HG02840 (cell line): ENCODE results near the gene VAC14.

Experiments used
- ATAC-seq: cut with Tn5 transposase; IDR thresholded peaks from one replicate; pipeline ENCODE4 v1.9.1; 2021; ENCODE audit warnings: mild to moderate bottlenecking, moderate library complexity, moderate number of reproducible peaks; ENCODE audit not compliant: unreplicated experiment, low FRiP score

VAC14 gene

GRCh38 chr16:70685061-70685937 is 115.7 kb downstream of the VAC14 start:
- ATAC-seq = no peak

- no peak for ATAC-seq
These were observed 116.6 kb downstream of the VAC14 start for GRCh38 chr16:70684146-70685060.

- no peak for ATAC-seq
These were observed 117.6 kb downstream of the VAC14 start for GRCh38 chr16:70683146-70683944.

DNA sequence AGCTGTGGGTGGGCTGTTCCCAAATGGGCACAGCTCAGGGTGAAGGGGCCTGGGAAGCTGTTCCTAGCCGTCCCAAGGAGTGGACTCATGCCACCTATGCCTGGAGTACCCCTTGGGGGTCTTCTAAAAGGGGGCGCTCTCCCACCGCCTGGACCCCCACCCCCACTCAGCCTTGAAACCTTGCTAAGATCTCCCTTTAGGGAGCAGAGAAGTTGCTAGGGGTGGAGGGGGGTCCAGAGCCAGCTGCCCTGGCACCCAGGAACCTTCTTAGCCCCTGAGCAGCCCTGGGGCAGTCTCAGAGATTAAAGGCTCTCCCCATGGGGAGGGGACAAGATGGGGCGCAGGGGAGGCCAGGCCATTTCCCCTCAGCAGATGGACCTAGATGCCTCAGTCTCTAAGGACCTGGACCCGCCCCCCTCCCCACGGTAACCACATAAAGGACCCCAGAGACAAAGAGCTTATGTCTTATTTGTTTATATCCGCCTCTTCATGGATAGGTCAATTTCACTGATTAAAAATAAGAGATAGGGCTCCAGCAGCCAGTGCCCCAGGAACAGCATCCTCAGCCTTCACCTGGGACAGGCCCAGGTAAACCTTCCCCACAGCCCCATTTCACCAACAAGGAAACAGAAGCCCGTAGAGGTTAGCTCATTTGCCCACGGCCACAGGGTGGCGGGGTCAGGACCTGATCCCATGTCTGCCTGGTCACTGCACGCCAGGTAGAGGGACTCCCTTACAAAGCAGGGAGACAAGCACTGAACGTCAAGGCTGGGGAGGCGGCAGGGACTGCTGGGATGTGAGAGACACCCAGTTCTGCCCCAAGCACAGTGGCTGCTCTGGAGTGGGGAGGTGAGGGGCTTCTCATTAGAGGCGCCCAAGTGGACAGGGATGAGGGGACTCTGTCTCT is 118.5 kb downstream of the VAC14 start:
- no peak for ATAC-seq

- no peak for ATAC-seq
These were observed 119.3 kb downstream of the VAC14 start for GRCh38 chr16:70681382-70682238.

- no peak for ATAC-seq
These were observed 120.2 kb downstream of the VAC14 start for GRCh38 chr16:70680495-70681381.

DNA sequence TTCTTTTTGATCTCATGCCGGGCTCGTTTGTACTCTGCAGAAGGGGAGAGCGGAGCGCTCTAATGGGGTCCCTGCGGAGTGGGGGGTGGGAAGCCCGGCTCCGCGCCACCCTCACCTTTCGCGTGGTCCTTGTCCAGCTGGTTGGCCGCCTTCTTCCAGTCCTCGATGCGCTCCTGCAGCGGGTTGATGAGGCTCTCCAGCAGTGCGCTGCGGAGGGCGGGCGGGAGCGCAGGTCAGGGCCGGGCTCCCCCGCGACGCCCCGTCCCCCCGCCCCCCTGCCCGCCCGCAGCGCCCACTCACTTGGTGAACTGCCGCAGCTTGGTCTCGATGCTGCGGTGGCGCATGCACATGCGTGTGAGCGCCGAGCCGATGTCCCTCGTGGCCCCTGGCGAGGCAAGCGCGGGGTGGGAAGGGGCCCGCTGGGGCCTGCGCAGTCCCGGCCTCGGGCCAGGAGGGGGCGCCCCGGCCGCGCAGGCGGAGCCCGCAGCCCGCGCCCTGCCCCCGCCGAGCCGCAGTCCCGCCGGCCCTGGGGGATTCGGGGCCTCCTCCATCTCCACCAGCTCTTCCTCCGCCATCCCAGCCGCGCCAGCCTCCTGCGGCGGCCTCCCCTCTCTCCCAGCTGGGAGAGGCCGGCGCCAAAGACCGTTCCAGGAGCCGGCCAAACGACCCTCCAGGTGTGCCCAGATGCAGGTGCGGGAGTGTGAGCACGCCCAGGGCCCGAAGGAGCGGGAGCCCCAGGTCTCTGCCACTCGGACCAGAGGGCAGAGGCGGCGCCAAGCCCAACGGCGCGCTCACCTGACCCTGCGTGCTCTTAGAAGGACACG is 121.1 kb downstream of the VAC14 start:
- no peak for ATAC-seq

- no peak for ATAC-seq
These were observed 121.9 kb downstream of the VAC14 start for GRCh38 chr16:70678898-70679670.

- ATAC-seq = no peak
These were observed 122.6 kb downstream of the VAC14 start for GRCh38 chr16:70678121-70678897.

GRCh38 chr16:70677499-70678120 is 123.3 kb downstream of the VAC14 start:
- ATAC-seq = no peak

DNA sequence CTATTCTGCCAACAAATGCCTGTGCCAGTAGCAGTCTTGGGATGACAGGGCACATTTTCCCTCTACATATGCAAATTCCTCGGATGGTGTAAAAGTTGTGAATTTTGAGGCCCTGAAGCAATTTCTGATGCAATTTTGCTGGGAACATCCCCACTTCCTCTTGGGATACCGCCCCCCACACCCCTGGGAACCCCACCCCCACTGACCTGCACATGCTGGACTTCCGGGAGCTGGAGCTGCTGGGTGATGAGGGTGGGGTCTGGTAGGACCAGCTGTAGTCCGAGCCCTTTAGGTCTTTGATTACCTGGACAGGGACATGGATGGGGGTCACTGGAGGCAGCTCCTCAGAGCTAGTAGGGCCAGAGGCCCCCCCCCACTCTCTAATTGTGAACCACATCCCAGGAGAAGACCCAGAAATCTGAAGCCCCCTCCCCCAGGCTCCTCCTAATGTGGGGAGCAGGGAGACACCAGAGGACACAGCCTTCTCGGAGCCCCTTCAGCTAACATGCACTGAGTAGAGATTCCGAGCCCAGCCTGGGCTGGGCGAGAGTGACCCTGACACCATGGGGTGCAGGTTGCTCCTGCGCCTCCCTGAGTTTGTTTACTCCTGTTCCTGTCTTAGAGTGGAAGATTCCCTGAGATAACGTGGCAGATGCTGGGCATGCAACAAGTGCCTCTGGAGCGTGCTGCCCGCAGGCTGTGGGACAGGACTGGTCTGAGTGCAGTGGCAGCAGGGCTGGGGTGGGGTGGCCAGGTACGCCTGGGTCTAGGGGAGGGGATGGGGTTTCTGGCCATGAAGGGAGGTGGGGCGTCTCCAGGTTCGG is 124.1 kb downstream of the VAC14 start:
- ATAC-seq = no peak

DNA sequence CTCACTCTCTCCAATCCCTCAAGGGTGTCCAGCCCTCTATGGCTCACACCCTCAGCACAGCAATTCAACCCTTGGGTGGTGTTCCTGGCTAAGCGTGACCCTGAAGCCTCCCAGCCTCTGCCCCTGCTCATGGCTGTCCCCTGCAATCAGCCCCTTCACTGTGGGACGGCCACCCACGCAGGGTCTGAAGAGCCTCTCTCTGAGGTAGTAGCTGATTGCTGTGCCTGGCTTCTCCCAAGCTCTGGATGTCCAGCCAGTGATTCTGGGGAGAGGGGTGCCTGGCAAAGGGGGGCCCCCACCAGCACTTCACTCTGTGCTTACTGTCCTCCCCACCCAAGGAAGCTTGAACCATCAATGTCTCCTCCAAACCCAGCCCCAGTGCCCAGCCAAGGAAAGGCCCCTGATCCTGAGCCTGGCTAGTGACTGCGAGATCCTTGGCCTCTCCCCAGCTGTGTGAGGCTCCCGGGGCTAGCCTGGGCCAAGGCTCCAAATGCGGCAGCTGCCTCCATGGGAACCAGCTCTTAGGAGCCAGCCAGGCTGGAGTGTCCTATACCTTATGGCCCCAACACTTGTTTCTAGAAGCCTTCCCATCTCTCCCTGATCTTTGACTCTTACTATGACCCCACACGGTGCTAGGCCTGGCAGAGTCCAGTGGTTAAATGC is 125.0 kb downstream of the VAC14 start:
- no peak for ATAC-seq

DNA sequence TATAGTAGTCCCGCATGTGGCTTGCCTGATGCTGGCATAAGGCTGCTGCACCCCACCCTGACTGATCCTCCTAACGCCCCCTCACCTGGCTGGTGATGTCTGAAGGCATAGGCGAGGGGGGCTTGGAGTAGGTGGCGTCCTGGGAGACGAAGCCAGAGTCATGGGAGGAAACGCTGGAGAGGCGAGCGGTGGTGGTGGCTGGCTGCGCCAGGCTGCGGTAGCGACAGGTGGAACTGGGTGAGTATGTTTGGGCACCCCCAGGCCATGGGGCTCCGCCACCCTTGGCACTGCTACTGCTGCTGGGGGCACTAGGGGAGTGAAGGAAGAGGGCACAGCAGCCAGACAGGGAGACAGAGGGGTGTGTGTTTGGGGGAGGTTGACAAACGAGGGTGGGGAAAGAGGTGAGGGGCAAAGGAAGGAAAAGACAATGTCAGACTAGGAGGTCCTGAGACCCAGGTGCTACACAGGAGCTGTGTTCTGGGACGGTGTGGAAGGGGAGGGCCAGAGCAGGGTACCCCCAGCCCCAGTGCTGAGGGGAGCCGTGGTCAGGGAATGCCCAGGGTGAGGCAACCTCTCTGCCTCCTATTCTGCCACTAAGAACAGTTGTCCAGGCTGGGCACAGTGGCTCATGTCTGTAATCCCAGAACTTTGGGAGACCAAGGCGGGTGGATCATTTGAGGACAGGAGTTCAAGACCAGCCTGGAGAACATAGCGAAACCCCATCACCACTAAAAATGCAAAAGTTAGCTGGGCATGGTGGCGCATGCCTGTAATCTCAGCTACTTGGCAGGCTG is 126.5 kb downstream of the VAC14 start:
- no peak for ATAC-seq
